GM20431 (cell line): Measurements from ENCODE around the gene NRN1.
"Not testable (repeated sequence)": the region's sequence is repeated elsewhere in the genome, so short reads cannot be mapped to it uniquely, and the experiment has no call there.

Experiments used
- in situ Hi-C: fragments of 300-500 bp; cut with MseI, MboI; formaldehyde crosslinking; loops from one replicate; pipeline ENCODE4 v1.15.0; 2020; ENCODE audit warnings: low sequenced_read_pairs; ENCODE audit not compliant: unreplicated experiment

NRN1 gene

DNA sequence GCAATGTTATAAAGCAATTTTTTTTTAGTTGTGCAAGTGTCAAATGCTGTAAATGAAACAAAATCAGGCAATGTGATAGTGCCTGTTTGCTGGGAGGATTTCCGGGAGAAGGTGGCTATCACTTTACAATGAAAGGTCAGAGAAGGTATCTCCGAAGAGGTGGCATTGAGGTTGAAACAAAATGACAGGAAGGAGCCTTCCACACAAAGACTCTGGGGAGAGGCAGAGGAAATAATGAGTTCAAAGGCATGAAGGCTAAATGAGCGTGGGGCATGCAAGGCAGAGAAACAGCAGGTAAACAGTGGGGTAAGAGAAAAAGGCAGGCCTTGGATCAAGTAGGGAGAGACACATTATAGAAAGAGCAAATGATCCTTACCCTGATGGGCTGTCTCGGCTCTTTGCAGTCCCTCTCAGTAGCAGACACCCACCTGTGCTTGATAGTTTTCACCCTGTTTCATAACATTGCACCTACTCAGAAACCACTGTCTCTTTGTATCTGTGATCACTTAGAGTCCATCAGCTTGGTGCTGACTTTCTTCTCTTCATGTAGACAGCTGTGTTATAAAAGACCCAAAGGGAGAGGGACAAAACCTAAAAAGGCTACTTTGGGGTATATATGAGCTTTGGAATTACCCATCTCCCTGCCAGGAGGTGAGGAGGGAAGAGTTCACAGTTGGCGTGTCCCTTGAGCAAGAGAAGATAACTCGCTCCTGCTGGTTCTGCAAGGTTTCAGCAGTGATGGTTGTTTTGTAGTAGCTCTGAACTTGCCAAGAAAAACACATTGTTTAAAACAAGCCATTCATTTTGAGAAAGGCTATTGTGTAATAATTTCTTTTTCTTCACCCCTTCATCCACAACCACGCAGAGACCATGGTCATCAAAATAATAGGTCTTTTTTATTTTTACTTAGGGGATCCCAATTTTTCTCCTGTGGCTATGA, 22.3 kb downstream of the NRN1 start:
- in situ Hi-C loops = no loop called here

DNA sequence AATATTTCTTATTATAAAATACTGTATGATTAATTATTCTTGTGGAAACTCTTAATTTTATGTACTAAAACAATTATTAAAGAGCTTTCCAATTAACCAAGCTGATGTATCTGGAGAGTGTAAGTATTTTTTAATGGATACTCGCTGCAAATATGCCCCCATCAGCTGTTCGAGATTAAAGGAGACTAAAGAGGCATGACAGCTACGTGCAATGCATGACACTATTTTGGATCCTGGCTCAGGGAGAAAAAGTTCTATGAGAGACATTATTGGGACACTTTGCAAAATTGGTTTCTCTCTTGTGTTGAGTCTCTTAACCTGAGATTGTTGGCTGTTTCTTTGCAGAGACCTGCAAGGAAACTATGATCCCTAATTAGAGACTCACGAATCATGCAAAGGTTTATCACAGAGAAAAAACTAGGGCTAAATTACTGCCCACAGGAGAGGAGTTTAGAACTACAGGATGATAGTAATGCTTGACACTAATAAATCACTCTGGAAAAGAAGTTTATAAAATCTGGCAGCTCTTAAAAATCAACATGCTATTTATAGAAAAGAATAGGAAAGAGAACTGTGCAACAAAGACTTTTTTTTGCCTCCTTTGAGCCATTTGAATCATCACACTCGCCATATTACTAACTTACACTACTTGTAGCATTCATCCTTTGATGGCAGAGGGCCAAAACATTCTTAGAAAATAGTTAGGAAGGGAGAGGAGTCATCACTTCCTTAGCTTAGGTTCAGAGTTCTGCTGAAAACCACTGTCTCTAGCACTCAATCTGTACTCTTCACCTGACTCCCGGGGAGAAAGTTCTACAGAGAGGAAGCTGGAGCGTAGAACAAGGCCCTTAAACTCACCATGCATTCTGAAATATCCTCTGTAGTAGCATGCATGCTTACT, 25.3 kb downstream of the NRN1 start:
- in situ Hi-C loops = no loop called here

DNA sequence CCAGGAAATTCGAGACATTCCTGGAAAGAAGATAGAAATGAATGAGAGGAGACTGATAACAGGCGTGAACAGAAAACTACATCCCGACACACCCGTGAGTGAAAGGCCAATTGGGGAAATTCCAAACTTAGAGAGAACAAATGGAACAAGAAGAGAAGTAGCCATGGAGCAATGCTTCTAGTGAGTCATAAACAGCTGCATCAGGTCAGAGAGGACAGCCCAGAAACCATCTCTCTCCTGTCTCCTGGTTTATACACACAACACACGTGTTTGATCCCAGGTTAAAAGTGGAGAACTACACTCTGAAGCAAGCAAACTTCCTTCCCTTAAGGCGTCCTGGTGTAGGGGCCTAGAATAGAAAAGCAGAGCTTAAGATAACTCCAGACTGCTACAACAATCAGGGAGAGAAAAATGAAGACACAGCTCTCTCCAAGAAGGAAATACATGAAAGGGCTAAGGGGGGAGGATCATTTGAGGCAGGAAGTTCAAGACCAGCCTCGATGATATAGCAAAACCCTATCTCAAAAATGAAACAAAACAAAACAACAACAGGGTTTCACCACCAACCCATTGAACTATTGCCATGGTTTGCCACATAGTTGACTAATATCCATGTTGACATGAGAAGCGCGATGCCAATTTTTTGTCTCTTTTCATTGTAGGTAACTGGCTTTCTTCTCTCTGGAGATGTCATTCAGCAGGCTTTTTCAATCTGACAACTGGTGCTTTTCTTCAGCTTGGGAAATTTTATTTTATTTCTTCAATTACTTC, 26.9 kb downstream of the NRN1 start:
- in situ Hi-C loops = no loop called here

DNA sequence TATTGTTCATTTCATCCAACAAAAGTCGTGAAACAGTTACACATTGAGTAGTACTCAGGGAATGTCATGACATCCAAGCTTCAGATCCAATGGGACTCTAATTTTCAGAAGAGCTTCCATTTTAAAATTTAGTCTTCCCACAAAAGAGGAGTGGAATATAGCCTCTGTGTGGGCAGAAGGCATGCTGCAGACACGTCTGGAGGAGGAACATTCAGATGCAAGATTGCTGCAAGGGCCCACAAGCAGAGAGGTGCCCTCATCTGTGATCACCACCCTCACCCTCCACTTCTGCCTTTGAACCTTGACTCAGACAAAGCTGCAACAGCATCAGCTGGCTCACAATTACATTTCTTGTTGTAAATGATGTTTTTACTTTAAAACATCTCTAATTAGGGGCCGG, 29.9 kb downstream of the NRN1 start:
- in situ Hi-C loops = no loop called here

DNA sequence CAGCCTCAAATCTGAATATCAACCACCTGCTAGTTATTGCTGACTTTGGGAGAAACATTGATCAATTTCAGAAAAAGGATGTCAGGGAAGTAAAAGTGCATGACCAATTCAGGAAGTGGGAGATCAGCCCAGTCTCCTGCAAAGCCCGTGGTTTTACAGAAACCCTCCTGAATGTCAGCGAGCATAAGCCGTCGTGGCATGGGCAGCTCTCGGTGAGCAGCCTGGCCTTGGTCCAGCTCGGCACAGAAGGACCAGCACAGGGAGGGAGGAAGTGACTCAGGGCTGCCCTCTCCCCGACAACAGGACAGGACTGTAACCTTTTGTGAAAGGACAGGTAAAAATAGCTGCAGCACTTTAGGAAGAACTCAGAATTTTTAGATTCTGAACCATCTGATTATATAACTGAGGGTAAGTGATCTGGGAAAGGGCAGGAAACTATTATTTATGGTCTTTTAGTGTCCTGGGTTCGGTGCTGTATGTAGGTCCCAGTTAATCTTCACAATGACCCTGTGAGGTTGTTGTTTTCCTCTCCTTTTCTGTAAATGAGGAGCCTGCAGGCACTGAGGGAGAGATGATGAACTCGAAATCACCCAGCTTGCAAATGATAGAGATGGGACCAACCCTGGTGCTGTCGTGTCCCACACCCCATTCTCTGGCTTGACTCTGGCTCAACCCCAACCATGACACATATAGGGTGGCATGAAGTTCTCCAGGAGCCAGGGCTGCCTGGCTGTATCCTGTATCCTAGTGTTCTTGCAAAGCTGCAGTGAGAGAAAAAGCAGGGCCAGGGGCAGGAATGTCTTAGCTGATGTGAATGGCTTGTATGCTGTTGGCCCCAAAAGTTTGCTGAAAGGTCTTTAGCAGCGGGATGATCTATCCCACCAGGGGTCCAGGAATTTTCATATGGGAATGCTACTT, 37.6 kb downstream of the NRN1 start:
- in situ Hi-C loops = no loop called here

GRCh38 chr6:5968036-5968435, 38.7 kb downstream of the NRN1 start:
- in situ Hi-C loops = not testable (repeated sequence)

DNA sequence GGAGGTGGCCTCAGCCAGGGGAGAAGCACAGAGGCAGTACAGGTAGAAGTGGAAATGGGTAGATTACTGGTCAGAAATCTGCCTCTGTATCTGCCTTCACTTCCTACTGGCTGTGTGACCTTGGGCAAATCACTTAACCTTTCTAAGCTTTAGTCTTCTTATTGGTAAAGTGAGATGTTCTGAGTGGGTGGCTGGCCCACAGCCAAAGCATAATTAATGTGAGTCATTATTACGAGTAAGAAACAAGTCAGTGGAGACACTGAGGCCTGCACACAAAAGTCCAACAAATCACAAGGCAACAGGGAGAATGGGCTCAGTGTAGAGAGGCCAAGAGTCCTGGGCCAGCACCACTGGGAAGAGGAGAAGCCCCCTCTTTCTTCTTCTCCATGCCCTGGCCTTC, 39.1 kb downstream of the NRN1 start:
- in situ Hi-C loops = no loop called here

DNA sequence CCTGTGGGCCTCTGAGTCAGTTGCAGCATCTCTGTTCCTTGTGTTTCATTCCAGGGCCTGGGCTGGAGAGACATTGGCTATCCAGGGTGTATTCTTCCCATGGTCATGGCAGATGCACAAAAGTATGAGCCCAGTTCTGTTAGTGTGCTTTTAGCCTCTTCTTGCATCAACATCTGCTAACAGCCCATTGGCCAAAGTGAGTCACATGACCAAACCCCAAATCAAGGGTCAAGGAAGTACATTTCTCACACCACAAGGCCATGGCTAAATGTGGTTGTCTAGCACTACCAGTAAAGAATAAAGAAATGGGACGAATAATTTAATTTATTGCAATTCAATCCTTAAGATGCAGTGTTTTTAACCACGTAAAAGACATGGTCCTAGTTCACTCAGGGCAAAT, 43.9 kb downstream of the NRN1 start:
- in situ Hi-C loops = no loop called here

DNA sequence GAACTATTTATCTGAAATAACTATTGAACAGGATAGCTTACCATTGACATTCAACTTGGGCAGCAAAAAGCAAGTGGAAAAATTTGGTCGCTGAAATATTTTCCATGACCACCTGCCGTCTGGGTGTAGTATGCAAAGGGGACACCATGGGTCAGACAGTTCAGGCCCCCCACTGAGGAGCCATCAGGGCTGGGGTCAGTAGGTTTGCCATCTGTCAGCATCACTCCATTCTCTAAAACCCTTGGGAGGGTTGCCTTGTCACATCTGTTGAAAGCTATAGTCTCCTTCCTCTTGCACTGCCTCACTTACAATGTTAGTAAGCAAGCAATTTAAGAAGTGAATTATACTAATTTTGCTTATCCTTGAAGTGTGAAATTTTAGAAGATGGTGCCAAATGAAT, 44.9 kb downstream of the NRN1 start:
- in situ Hi-C loops = no loop called here

DNA sequence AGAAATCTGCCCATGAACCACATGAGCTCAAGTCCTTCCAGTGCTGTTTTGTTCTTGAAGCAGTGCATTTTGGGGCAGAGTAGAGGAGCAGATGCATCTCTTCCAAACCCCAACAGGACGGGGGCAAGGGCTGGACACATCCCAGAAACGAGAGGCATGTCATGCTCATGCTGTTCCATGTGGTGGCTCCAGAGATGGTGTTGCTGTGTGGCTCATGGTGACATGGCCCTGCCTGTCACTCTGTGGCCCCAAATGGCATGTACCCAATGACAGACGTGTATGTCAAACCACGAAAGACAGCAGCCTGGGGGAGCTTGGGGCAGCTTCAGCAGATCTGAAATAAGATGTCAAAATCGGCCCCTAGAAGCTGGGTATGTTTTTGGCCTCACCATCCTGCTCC, 46.3 kb downstream of the NRN1 start:
- in situ Hi-C loops = no loop called here

GRCh38 chr6:5958921-5959320, 47.8 kb downstream of the NRN1 start:
- in situ Hi-C loops = no loop called here

DNA sequence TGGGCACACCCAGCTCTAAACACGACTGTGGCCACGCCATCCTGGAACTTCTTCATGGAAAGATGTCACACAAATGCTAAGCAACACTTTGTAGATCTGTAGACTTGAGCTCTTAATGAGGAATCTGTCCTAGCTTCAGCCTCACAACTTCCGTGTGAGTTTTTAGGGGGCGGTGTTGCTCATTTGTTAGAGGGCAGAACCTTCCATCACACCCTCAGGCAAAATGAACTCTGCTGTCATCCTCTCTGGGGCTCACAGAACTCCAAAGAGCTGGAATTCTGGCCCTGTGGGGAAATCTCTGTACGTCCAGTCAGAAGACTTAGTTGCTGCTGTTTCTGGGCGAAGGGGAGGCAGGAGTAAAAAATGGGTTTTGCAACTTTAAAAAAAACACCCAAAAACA, 49.8 kb downstream of the NRN1 start:
- in situ Hi-C loops = no loop called here

DNA sequence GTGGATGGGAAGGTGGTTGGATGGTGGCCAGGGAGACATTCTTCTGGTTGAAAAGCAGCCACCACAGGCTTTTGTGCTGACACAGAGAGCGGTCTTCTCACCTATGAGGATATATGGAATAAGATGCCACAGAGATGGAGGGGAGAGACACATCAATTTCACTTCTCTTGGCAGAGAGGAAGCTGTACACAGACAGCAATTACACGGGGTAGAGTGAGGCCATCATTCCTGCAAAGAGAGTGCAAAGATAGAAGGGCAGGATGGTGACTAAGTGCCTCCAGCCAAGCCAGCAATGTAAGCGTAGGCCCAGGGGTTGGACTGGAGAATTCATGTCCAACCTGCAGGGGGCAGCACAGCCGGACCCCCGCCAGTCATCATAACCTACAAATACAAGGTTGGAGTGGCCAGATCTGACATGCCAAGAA, 56.4 kb downstream of the NRN1 start:
- in situ Hi-C loops = no loop called here
